ENCODE measurements around the gene EML4. TPM values are rescaled to one million over a fixed set of nuclear protein-coding genes. Genes with fewer than 3 reads are reported as not detected.

EML4 gene
- total and polyA plus RNA-seq, 10 donors: 25.4 to 176 (median 88.2) TPM

DNA sequence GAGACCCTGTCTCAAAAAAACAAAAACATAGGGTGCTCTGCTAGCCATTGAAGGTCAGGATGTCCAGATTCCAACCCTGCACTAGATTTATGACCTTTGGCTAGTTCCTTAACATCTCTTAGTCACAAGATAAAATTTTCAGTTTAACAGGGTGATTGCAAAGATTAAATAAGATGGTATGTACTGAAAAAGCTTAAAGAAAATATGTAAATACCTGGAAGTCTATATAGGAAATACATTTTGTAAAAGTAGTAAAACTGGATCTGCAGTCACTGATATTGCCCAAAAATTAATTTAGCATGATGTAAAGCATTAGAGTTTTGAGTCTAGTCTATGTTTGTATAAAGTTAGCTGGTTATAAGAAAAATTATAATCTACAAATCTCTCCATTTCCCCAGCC is 197.3 kb downstream of the EML4 start:
- no peak for TF ChIP-seq POLR2A (IDR thresholded peaks at IDR 0.05)
- TF ChIP-seq, protein P1, sequence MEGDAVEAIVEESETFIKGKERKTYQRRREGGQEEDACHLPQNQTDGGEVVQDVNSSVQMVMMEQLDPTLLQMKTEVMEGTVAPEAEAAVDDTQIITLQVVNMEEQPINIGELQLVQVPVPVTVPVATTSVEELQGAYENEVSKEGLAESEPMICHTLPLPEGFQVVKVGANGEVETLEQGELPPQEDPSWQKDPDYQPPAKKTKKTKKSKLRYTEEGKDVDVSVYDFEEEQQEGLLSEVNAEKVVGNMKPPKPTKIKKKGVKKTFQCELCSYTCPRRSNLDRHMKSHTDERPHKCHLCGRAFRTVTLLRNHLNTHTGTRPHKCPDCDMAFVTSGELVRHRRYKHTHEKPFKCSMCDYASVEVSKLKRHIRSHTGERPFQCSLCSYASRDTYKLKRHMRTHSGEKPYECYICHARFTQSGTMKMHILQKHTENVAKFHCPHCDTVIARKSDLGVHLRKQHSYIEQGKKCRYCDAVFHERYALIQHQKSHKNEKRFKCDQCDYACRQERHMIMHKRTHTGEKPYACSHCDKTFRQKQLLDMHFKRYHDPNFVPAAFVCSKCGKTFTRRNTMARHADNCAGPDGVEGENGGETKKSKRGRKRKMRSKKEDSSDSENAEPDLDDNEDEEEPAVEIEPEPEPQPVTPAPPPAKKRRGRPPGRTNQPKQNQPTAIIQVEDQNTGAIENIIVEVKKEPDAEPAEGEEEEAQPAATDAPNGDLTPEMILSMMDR (IDR thresholded peaks at IDR 0.05 in 8 of 11, conservative IDR thresholded peaks at IDR 0.05 in 3 of 11): no peak
- no peak for TF ChIP-seq POLR2AphosphoS5 (IDR thresholded peaks at IDR 0.05)
- Histone ChIP-seq H3K4me3 (no peak overlapping the region), H3K27ac (no peak overlapping the region), H3K36me3 (no peaks in the 10 kb centered on the region), H3K4me1 (peaks cover 0 to 11% (median 9%) of the 10 kb centered on the region in 6 donors), H3K27me3 (replicated peaks in 1 of 7) (no peaks in the 10 kb centered on the region), H3K9me3 (no peaks in the 10 kb centered on the region)
- intact Hi-C loops (cut with DNase I; ENCODE audit: low total_unique reads): no loop called here
- no peak for DNase-seq

GRCh38 chr2:42367835-42368234 is 198.7 kb downstream of the EML4 start:
- TF ChIP-seq, protein P1 (IDR thresholded peaks at IDR 0.05 in 8 of 11, conservative IDR thresholded peaks at IDR 0.05 in 3 of 11): no peak
- Histone ChIP-seq H3K4me3 (no peak overlapping the region), H3K36me3 (no peaks in the 10 kb centered on the region), H3K9me3 (no peaks in the 10 kb centered on the region), H3K27ac (peak overlapping the region in 1 of 8 donors; percentile 0), H3K4me1 (no peaks in the 10 kb centered on the region), H3K27me3 (replicated peaks in 1 of 7) (no peaks in the 10 kb centered on the region)
- DNase-seq: no peak
- intact Hi-C loops (cut with DNase I; ENCODE audit: low total_unique reads): no loop called here
- WGBS, 5 donors: 66 to 77% (median 75%) methylated on average over 3 of the region's 3 CpGs

DNA sequence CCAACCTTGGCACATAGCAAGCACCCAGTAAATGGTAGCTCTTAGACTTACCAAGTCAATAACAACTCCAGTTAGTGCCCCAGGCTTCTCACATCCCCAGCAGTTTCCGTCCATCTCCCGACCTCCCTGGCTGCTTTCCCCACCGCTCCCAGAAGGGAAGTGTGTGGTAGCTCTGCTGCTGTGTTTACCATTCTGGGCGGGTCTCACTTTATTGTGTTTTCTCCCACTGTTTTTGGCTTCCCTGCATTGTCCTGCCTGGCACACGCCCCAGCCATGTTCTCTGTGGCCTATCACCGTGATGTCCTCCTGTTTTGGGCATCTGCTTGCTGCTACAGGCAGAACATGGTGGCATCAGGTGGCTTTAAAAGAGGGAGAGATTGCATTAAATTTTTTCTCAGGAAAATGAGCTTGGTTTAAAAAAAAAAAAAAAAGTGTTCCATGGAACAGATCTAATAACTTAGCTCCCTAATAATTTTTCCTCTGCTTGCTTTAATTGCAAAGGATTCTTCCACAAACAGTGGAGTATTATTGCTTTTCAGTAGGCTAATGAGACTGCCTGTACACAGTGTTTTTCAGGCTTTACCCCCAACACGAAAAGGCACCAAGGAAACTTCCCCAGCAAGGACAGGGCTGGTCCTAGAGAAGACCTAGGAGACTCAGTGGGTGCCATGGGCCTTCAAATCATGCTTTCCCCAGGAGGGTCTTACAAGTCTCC is 199.8 kb downstream of the EML4 start:
- H3K4me3 ChIP-seq: peak overlapping the region in 1 of 8 donors; percentile 4
- no peaks in the 10 kb centered on the region for H3K36me3 ChIP-seq
- H3K9me3 ChIP-seq: no peaks in the 10 kb centered on the region
- intact Hi-C loops (cut with DNase I; ENCODE audit: low total_unique reads): no loop called here
- no peak for DNase-seq
- no peaks in the 10 kb centered on the region for H3K4me1 ChIP-seq
- H3K27ac ChIP-seq: peak overlapping the region in 4 of 8 donors; percentile 6 to 44 (median 26)
- H3K27me3 ChIP-seq (replicated peaks in 1 of 7): no peaks in the 10 kb centered on the region
- WGBS, 5 donors: 67 to 79% (median 74%) methylated on average over 7 of the region's 7 CpGs
- TF ChIP-seq POLR2A (IDR thresholded peaks at IDR 0.05) (no peak), POLR2AphosphoS5 (IDR thresholded peaks at IDR 0.05) (peak in 2 of 3 donors; percentile 32 to 39)

DNA sequence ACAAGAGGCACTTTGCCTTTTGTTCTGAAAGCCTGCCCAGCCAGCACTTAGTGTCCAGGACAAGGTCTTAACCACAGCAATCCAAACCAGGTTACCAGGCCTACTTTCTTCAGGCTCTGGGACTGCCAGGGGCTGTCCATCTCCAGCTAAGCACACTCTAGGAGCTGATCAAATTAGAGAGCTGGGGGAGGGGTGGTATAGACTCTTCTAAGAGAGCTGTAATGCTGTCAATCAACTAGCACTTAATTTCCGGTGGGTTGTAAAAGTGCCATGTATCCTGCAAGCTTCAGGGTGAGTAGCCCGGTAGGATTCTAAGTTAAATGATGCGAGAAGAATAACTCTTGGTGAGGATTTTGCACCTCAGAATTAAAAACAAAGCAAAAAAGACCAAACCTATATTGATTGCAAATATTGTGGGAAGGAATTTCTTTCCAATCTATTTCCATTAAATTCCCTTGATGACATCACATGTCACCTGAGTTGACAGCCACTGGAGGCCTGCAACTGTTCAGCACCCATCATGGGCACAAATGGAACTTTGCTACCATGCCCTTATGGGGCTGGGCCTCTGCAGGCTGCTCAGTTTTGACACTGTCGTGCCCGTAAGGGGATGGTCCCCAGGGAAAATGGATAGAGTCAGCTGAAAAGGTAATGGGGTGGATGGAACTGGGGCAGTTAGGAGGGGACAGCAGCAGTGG is 200.5 kb downstream of the EML4 start:
- no peaks in the 10 kb centered on the region for H3K4me1 ChIP-seq
- intact Hi-C loops (cut with DNase I; ENCODE audit: low total_unique reads): no loop called here
- DNase-seq: no peak
- H3K27me3 ChIP-seq (replicated peaks in 1 of 7): no peaks in the 10 kb centered on the region
- H3K4me3 ChIP-seq: no peak overlapping the region
- peak overlapping the region in 3 of 8 donors; percentile 6 to 44 (median 31) for H3K27ac ChIP-seq
- TF ChIP-seq, protein P1 (IDR thresholded peaks at IDR 0.05 in 8 of 11, conservative IDR thresholded peaks at IDR 0.05 in 3 of 11): no peak
- TF ChIP-seq POLR2A (IDR thresholded peaks at IDR 0.05) (no peak), POLR2AphosphoS5 (IDR thresholded peaks at IDR 0.05) (no peak)
- WGBS, 5 donors: 84 to 92% (median 89%) methylated on average over 5 of the region's 5 CpGs
- H3K36me3 ChIP-seq: no peaks in the 10 kb centered on the region
- H3K9me3 ChIP-seq: no peaks in the 10 kb centered on the region

All from spleen (tissue), 11 donors.